Central memory CD4-positive, alpha-beta T cell (primary cell): ENCODE measurements around the gene SYCP2.

ENCODE experiments used
- DNase-seq: peaks from one replicate; pipeline ENCODE4 v3.0.0; 2022

SYCP2 gene

DNA sequence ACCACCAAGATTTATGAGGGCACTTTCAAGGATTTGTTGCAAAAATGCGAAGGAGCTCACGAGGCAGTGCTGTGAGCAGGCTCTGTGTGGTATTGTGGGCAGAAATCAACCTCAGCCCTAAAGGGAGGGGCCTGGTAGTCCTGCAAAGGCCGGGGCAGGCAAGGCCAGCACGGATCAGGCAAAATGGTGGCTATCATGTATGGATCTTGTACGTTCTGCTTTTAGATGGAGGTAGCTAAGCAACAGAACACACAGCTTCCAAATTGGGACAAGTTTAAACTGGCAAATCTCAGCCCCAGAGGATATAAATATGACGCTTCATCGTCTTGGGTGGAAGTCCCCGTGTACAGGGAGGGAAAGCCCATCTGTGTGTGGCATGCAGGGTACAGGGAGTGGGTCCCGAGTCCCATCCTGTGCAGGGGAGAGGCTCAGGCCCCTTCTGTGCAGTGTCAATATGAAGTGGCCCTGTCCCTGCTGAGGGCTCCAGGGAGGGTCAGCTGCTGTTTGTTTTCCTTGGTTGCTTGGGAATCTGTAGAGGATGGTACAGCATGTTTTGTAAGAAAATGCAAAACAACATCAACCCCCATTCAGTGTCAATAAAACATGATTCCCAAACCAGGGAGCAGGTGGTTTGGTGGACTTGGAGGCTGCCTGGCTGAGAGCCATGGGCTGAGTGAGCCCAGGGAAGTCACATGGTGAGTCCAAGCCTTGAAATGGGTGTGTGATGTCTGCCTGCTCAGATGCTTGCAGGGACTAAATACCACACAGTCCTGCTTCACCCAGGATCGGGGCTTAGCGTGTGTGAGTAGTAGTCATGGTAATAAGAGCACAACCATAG lies 113.0 kb downstream of the SYCP2 start:
- no peak for DNase-seq

DNA sequence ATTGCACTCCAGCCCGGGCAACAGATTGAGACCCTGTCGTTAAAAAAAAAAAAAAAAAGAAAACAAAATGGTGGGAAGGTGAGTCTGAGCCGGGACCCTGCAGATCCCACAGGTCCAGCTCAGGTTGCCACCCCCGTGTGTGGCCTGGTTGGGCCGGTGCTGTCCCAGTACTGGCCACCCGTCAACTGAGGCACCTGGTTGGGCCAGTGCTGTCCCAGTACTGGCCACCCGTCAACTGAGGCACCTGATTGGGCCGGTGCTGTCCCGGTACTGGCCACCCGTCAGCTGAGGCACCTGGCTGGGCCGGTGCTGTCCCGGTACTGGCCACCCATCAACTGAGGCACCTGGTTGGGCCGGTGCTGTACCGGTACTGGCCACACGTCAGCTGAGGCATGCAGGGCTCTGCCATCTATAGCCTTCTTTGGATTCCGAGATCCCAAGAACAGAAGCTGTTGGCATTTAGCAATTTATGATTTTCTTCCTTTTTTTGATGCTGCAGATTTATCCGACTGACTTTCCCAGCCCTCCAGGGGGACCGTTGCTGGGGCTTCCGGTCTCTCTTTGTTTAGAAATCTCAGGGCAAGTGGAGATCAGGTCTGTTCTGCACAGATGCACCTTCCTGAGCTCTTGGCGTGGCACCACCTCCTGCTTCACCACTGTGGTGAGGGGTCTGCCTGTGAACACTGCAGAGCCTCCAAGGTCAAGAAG lies 113.8 kb downstream of the SYCP2 start:
- DNase-seq = no peak

DNA sequence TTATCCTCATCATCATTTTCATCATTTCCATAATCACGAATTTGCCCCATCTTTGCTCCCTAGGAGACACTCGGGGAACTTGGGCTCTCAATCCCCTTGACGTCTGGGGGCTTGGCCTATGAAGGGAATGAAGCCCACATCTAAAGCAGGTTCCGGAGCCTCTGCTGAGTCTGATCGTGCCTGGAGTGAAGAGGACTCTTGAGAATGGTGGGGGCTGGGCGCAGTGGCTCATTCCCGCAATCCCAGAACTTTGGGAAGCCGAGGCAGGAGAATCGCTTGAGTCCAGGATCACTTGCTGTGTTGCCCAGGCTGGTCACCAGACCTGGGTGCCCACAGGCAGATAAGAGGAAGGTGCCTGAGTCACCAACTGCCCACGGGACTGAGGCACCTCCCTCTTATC lies 114.5 kb downstream of the SYCP2 start:
- DNase-seq = no peak

DNA sequence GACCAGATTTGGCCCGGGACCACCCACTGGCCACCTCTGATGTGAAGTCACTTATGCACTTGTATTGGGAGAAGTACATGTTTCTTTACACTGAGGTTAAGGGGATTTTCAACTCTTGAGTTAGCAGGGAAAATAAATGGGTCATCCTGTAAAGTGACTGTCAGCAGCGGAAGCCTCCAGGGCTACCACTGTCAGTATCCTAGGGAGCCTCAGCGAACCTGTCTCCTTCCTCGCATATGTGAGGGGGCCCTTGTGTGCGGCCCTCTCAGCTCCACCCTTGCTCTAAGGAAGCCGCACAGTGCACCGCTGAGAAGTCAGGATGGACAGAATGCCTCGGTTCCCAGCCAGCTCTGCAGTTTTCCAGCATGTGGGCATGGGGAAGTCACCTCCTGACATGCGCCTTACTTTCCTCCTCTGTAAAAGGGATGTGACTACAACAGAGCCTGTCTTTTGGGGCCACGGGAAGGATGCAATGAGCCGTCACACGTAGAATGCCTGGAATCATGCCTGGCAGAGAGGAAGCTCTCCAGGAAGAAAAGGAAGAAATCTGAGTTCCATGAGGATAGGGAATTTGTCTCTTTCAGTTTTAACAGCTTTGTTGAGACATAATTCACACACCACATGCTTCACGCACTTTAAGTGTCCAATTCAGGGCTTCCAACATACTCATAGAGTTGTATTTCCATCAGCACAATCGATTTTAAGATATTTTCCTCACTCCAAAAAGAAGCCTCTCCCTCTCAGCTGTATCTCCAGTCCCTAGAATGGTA lies 115.4 kb downstream of the SYCP2 start:
- DNase-seq = no peak

DNA sequence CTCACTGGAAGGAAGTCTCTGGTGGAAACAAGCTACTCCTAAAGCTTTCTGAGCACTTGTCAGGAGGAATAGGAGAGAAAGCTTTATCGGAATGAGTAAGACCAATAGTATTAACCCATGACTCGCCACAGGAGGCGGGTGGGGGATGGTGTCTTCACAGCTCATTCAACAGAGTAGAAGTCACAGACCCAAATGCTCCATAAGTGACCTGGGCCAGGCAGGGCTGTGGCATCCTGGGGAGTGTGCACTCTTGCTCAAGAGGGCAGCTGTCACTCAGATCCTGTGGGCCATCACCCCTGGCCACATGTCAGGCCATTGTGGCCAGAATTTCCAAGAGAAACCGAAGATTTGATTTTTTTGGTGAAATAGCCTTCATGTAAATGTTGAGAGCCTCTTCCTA lies 116.0 kb downstream of the SYCP2 start:
- no peak for DNase-seq

DNA sequence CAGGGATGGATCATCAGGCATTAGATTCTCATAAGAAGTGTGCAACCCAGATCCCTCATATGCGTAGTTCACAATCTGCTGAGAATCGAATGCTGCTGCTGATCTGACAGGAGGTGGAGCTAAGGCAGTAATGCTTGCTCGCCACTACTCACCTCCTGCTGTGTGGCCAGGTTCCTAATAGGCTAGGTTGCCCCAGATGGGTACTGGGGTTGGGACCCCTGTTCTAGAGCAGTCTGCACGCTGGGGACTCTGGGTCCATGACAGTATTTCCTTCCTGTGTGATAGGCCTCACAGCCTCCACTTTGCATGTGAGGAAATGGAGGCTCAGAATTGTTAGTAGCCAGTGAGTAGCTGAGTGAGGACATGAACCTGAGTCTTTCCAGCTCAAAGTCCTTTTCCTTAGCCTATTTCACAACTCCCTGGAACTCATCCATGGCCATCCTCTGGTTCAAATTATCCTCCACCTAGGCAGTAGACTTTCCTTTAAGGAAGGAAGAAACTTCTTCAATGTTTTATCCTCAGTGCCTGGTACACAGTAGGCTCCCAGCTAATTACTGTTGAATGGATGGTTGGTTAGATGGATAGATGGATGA lies 117.2 kb downstream of the SYCP2 start:
- no peak for DNase-seq

DNA sequence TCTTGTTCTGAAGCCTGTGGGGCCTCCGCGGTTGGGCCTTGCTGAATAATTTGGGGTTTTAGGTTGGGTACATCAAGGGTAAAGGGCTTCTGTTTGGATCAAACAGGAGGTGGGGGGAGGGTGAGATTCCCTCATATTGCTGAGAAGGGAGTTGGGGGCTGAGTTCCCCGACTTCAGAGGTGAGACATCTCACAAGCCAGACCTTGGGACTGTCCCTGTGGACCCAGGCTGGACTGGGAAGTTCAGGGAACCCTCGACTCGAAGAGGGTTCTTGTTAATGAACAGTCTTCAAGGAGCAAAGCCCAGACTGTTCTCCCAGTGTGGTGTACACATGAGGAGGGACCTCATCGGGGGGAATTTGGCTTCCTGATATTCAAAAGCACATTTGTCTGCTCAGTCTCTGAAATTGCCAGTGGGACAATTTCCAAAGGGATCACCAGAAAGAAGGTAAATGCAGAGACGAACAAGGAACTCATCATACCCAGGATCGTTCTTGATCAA lies 118.5 kb downstream of the SYCP2 start:
- DNase-seq = no peak

DNA sequence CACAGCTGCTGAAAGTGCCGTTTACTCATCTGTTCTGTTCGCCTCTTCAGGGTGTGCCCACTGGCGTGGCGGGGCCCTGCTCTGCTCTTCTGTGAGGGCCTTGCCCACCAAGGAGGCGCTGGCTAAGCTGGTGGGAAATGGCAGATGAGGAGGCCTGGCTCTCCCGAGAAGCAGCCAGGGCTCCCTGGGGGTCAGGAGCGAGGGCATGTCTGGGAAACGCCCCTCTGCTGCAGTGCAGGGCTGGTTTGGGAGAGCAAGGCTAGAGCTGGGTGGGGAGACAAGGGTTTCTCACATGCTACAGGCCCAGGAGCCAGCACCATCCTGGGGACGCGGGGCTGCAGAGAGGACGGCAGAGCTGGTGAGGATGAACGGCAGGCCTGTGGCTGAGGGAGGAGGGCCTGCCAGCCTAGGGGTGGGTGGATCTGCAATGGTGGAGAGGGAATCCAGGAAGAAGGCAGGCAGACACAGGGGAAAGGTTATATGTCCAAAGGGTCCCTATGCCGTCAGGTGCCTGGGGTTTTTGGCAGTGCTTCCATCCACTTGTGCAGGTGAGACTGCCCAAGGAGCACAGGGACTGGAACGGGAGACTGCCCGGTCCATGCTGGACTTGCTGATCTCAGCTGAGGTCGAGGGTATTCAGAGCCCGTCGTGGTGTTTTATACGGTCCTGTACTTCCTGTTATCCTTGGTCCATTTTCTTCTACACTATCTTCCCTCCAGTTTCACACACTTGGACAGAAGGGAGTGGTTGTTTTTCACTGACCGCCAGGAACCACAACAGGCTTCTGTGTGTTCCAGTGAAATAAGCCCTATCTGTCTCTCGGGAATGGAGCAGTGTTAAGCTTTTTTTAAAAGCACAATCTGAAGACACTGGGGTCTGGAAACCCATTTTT lies 119.2 kb downstream of the SYCP2 start:
- DNase-seq = no peak
